ENCODE data around the gene GABRA1. TPM values are rescaled to one million over a fixed set of nuclear protein-coding genes. Genes with fewer than 3 reads are reported as not detected.

Gene GABRA1
- total and polyA plus RNA-seq, 5 donors from 2014 or later = not detected

- Mint-ChIP-seq H3K27ac (no peak overlapping the region), H3K27me3 (no peaks in the 10 kb centered on the region), H3K4me1 (no peaks in the 10 kb centered on the region), H3K36me3 (no peaks in the 10 kb centered on the region), H3K9me3 (peaks cover 1 to 14% (median 6%) of the 10 kb centered on the region in 7 donors), H3K4me3 (no peak overlapping the region)
- Histone ChIP-seq H3K27me3 (ENCODE audit: control insufficient read depth, insufficient read depth, low read length) (no peaks in the 10 kb centered on the region), H3K4me1 (ENCODE audit: control insufficient read depth, insufficient read depth, low read length, poor library complexity, severe bottlenecking) (no peaks in the 10 kb centered on the region), H3K4me3 (ENCODE audit: low read depth, low read length) (no peak overlapping the region), H3K9me3 (ENCODE audit: control insufficient read depth in 2 of 2, low read length in 2 of 2) (no peaks in the 10 kb centered on the region), H3K36me3 (ENCODE audit: control insufficient read depth, insufficient read depth, low read length) (no peaks in the 10 kb centered on the region), H3K27ac (ENCODE audit: insufficient read depth, low read length, poor library complexity, severe bottlenecking) (no peak overlapping the region)
- DNase-seq (no peak), ATAC-seq (ENCODE audit: low read depth in 2 of 2) (no peak)
Observed at GRCh38 chr5:161921781-161922180, 73.9 kb downstream of the GABRA1 start.

GRCh38 chr5:161924270-161924669 is 76.3 kb downstream of the GABRA1 start:
- no peaks in the 10 kb centered on the region for H3K36me3 ChIP-seq (ENCODE audit: control insufficient read depth, insufficient read depth, low read length)
- DNase-seq = no peak
- no peaks in the 10 kb centered on the region for H3K9me3 ChIP-seq (ENCODE audit: control insufficient read depth in 2 of 2, low read length in 2 of 2)
- peaks cover 0 to 15% (median 7%) of the 10 kb centered on the region in 7 donors for H3K9me3 Mint-ChIP-seq
- no peak overlapping the region for H3K27ac ChIP-seq (ENCODE audit: insufficient read depth, low read length, poor library complexity, severe bottlenecking)
- H3K36me3 Mint-ChIP-seq = no peaks in the 10 kb centered on the region
- no peaks in the 10 kb centered on the region for H3K27me3 ChIP-seq (ENCODE audit: control insufficient read depth, insufficient read depth, low read length)
- H3K4me3 Mint-ChIP-seq = no peak overlapping the region
- H3K27ac Mint-ChIP-seq = no peak overlapping the region
- H3K4me3 ChIP-seq (ENCODE audit: low read depth, low read length) = no peak overlapping the region
- no peaks in the 10 kb centered on the region for H3K27me3 Mint-ChIP-seq
- no peaks in the 10 kb centered on the region for H3K4me1 ChIP-seq (ENCODE audit: control insufficient read depth, insufficient read depth, low read length, poor library complexity, severe bottlenecking)
- ATAC-seq (ENCODE audit: low read depth in 2 of 2) = no peak
- no peaks in the 10 kb centered on the region for H3K4me1 Mint-ChIP-seq

- H3K4me3 ChIP-seq (ENCODE audit: low read depth, low read length) = no peak overlapping the region
- H3K4me1 ChIP-seq (ENCODE audit: control insufficient read depth, insufficient read depth, low read length, poor library complexity, severe bottlenecking) = no peaks in the 10 kb centered on the region
- no peaks in the 10 kb centered on the region for H3K9me3 ChIP-seq (ENCODE audit: control insufficient read depth in 2 of 2, low read length in 2 of 2)
- no peak overlapping the region for H3K27ac Mint-ChIP-seq
- H3K27me3 Mint-ChIP-seq = no peaks in the 10 kb centered on the region
- ATAC-seq (ENCODE audit: low read depth in 2 of 2) (no peak), DNase-seq (no peak)
- H3K4me1 Mint-ChIP-seq = no peaks in the 10 kb centered on the region
- no peaks in the 10 kb centered on the region for H3K36me3 ChIP-seq (ENCODE audit: control insufficient read depth, insufficient read depth, low read length)
- H3K4me3 Mint-ChIP-seq = no peak overlapping the region
- no peaks in the 10 kb centered on the region for H3K27me3 ChIP-seq (ENCODE audit: control insufficient read depth, insufficient read depth, low read length)
- H3K27ac ChIP-seq (ENCODE audit: insufficient read depth, low read length, poor library complexity, severe bottlenecking) = no peak overlapping the region
- no peaks in the 10 kb centered on the region for H3K36me3 Mint-ChIP-seq
- peaks cover 0 to 15% (median 7%) of the 10 kb centered on the region in 7 donors for H3K9me3 Mint-ChIP-seq
Observed at GRCh38 chr5:161925960-161926359, 78.0 kb downstream of the GABRA1 start.

- Mint-ChIP-seq H3K27ac (no peak overlapping the region), H3K9me3 (peaks cover 0 to 4% (median 0%) of the 10 kb centered on the region in 7 donors), H3K4me1 (no peaks in the 10 kb centered on the region), H3K4me3 (no peak overlapping the region), H3K36me3 (no peaks in the 10 kb centered on the region), H3K27me3 (no peaks in the 10 kb centered on the region)
- H3K27ac ChIP-seq (ENCODE audit: insufficient read depth, low read length, poor library complexity, severe bottlenecking) = no peak overlapping the region
- no peaks in the 10 kb centered on the region for H3K36me3 ChIP-seq (ENCODE audit: control insufficient read depth, insufficient read depth, low read length)
- no peaks in the 10 kb centered on the region for H3K4me1 ChIP-seq (ENCODE audit: control insufficient read depth, insufficient read depth, low read length, poor library complexity, severe bottlenecking)
- no peak overlapping the region for H3K4me3 ChIP-seq (ENCODE audit: low read depth, low read length)
- no peak for DNase-seq
- no peaks in the 10 kb centered on the region for H3K9me3 ChIP-seq (ENCODE audit: control insufficient read depth in 2 of 2, low read length in 2 of 2)
- ATAC-seq (ENCODE audit: low read depth in 2 of 2) = no peak
- H3K27me3 ChIP-seq (ENCODE audit: control insufficient read depth, insufficient read depth, low read length) = no peaks in the 10 kb centered on the region
Observed at GRCh38 chr5:161934486-161934885, 86.6 kb downstream of the GABRA1 start.

- DNase-seq = no peak
- no peak for ATAC-seq (ENCODE audit: low read depth in 2 of 2)
- Histone ChIP-seq H3K9me3 (ENCODE audit: control insufficient read depth in 2 of 2, low read length in 2 of 2) (no peaks in the 10 kb centered on the region), H3K27ac (ENCODE audit: insufficient read depth, low read length, poor library complexity, severe bottlenecking) (no peak overlapping the region), H3K4me1 (ENCODE audit: control insufficient read depth, insufficient read depth, low read length, poor library complexity, severe bottlenecking) (no peaks in the 10 kb centered on the region), H3K27me3 (ENCODE audit: control insufficient read depth, insufficient read depth, low read length) (no peaks in the 10 kb centered on the region), H3K36me3 (ENCODE audit: control insufficient read depth, insufficient read depth, low read length) (no peaks in the 10 kb centered on the region), H3K4me3 (ENCODE audit: low read depth, low read length) (no peak overlapping the region)
- no peak overlapping the region for H3K4me3 Mint-ChIP-seq
- peaks cover 0 to 3% (median 0%) of the 10 kb centered on the region in 7 donors for H3K9me3 Mint-ChIP-seq
- no peaks in the 10 kb centered on the region for H3K4me1 Mint-ChIP-seq
- H3K27ac Mint-ChIP-seq = no peak overlapping the region
- no peaks in the 10 kb centered on the region for H3K27me3 Mint-ChIP-seq
- no peaks in the 10 kb centered on the region for H3K36me3 Mint-ChIP-seq
Observed at GRCh38 chr5:161944974-161945373, 97.1 kb downstream of the GABRA1 start.

GRCh38 chr5:161946911-161947310 is 99.0 kb downstream of the GABRA1 start:
- no peaks in the 10 kb centered on the region for H3K9me3 ChIP-seq (ENCODE audit: control insufficient read depth in 2 of 2, low read length in 2 of 2)
- no peak for ATAC-seq (ENCODE audit: low read depth in 2 of 2)
- Mint-ChIP-seq H3K9me3 (peaks cover 0 to 3% (median 0%) of the 10 kb centered on the region in 7 donors), H3K4me1 (no peaks in the 10 kb centered on the region), H3K27ac (no peak overlapping the region), H3K36me3 (no peaks in the 10 kb centered on the region), H3K27me3 (no peaks in the 10 kb centered on the region), H3K4me3 (no peak overlapping the region)
- no peaks in the 10 kb centered on the region for H3K4me1 ChIP-seq (ENCODE audit: control insufficient read depth, insufficient read depth, low read length, poor library complexity, severe bottlenecking)
- H3K27me3 ChIP-seq (ENCODE audit: control insufficient read depth, insufficient read depth, low read length) = no peaks in the 10 kb centered on the region
- DNase-seq = no peak
- no peak overlapping the region for H3K27ac ChIP-seq (ENCODE audit: insufficient read depth, low read length, poor library complexity, severe bottlenecking)
- H3K36me3 ChIP-seq (ENCODE audit: control insufficient read depth, insufficient read depth, low read length) = no peaks in the 10 kb centered on the region
- H3K4me3 ChIP-seq (ENCODE audit: low read depth, low read length) = no peak overlapping the region

Other genes starting within 250 kb of the GABRA1 start
- not detected for gene GABRA6, start 162.4 kb upstream of the GABRA1 start, total RNA-seq
- gene GABRA6, start 162.4 kb upstream of the GABRA1 start, polyA plus RNA-seq = not detected
- gene GABRG2, start 219.7 kb downstream of the GABRA1 start, total RNA-seq = not detected
- not detected for gene GABRG2, start 219.7 kb downstream of the GABRA1 start, polyA plus RNA-seq